Measurements from ENCODE around the gene BEST2. TPM values are rescaled to one million over a fixed set of nuclear protein-coding genes. Genes with fewer than 3 reads are reported as not detected.

The BEST2 gene
- total RNA-seq, 2 donors from 2014 or later = 12.1 to 22.6 TPM

DNA sequence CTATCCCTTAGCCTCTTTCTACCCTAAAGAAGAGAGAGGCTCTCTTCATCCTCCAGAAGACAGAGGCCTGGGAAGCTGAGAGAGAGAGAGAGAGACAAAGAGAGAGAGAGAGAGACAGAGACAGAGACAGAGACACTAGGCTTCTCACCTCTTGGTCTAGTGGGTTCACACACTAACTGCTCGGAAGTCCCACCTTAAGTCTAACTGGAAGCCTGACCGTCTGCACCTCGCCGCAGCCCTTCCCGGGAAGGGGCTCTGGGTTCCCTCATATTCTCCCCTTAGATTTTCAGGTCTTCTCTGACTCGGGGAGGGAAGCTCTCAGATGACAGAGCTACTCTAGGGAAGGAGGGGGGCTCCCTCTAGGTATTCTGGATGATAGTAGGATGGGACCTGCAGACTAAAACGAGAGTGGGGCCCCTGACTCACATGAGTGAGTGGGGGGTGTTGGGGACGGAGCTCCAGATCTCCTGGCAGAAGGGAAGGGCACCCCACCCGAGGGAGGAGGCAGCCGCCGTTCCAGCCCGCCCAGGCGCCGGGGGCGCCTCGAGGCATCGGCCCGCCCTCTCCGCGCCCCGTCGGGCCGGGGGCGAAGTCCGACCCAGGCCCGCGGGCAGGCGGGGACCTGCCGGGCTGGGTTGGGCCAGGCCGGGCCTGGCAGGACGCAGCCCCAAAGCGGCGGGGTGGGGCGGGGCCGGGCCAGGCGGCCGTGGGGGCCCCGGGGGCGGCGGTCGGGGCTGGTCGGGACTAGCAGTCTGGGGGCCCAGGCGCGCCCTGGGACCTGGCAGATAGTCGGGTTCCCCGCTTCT is 37.7 kb downstream of the BEST2 start:
- Histone ChIP-seq H3K27me3 (no peaks in the 10 kb centered on the region), H3K27ac (peak overlapping the region; percentile 100), H3K36me3 (no peaks in the 10 kb centered on the region), H3K9me3 (no peaks in the 10 kb centered on the region), H3K4me3 (peak overlapping the region; percentile 90), H3K4me1 (peaks cover 23% of the 10 kb centered on the region), H3K9ac (ENCODE audit: low read depth in 2 of 2, low read length in 2 of 2) (peak overlapping the region; percentile 83 to 100)
- TF ChIP-seq CTCF (IDR thresholded peaks at IDR 0.05) = no peak
- peak; percentile 84 for DNase-seq
- intact Hi-C loops (cut with DNase I) = no loop called here

GRCh38 chr19:12789904-12790619 is 38.5 kb downstream of the BEST2 start:
- Histone ChIP-seq H3K9me3 (no peaks in the 10 kb centered on the region), H3K4me3 (peak overlapping the region; percentile 90)
- intact Hi-C loops (cut with DNase I) = no loop called here

DNA sequence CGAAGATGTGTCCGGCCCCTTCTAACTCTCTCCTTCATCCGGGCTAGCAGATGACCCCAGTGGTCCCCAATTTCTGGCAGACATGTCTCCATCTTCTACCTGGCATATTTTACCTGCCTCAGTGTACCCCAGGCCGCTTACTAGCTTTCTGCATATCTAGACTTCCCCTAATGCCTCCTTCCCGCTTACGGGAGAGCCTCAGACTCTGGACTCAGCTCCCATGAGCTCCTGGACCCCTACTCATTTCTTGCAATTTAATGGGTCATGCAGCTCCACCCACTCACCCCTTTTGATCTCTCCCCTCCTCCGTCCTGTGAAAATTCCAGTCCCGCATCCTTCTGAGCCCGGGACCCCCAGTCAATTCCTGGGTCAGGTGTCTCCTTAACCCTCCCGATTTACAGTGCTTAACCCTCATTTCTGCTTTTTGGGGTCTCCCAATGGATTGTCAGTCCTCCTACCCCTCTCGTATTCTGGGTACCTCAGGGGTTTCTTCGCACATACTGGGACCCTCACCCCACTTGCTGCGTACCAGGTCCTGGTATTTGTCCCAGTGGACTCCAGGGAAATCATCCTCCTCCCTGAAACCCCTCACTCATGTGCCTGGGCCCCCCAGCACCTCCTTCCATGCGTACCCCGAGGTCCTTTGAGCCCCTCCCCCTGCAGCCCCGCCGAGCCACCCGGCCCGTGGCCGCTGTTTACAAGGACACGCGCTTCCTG is 39.2 kb downstream of the BEST2 start:
- H3K4me3 ChIP-seq = peak overlapping the region; percentile 90
- peaks cover 29% of the 10 kb centered on the region for H3K4me1 ChIP-seq
- DNase-seq = no peak
- peak overlapping the region; percentile 83 to 95 for H3K9ac ChIP-seq (ENCODE audit: low read depth in 2 of 2, low read length in 2 of 2)
- H3K36me3 ChIP-seq = no peaks in the 10 kb centered on the region
- H3K27me3 ChIP-seq = no peaks in the 10 kb centered on the region
- TF ChIP-seq CTCF (IDR thresholded peaks at IDR 0.05) = no peak
- peak overlapping the region; percentile 100 for H3K27ac ChIP-seq
- H3K9me3 ChIP-seq = no peaks in the 10 kb centered on the region
- intact Hi-C loops (cut with DNase I) = no loop called here

More at GRCh38 chr19:12789904-12790619, 38.5 kb downstream of the BEST2 start:
- H3K27ac ChIP-seq = peak overlapping the region; percentile 100
- no peaks in the 10 kb centered on the region for H3K27me3 ChIP-seq
- DNase-seq = peak; percentile 94
- H3K9ac ChIP-seq (ENCODE audit: low read depth in 2 of 2, low read length in 2 of 2) = peak overlapping the region; percentile 83 to 95
- peaks cover 30% of the 10 kb centered on the region for H3K4me1 ChIP-seq
- TF ChIP-seq CTCF (IDR thresholded peaks at IDR 0.05) = no peak
- no peaks in the 10 kb centered on the region for H3K36me3 ChIP-seq

DNA sequence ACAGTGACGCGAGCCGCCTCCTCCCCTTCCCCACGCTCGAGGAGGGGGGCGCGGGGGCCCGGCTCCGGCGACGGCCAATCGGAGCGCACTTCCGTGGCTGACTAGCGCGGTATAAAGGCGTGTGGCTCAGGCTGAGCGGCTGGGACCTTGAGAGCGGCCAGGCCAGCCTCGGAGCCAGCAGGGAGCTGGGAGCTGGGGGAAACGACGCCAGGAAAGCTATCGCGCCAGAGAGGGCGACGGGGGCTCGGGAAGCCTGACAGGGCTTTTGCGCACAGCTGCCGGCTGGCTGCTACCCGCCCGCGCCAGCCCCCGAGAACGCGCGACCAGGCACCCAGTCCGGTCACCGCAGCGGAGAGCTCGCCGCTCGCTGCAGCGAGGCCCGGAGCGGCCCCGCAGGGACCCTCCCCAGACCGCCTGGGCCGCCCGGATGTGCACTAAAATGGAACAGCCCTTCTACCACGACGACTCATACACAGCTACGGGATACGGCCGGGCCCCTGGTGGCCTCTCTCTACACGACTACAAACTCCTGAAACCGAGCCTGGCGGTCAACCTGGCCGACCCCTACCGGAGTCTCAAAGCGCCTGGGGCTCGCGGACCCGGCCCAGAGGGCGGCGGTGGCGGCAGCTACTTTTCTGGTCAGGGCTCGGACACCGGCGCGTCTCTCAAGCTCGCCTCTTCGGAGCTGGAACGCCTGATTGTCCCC is 39.9 kb downstream of the BEST2 start, which contains the start of gene JUNB:
Gene JUNB, plus strand, starts transcription at position 142 of the 706 bp plus-strand sequence. Its CDS starts 286 bp downstream, at position 428.
- Histone ChIP-seq H3K36me3 (no peaks in the 10 kb centered on the region), H3K4me3 (peak within 1 kb of the TSS; percentile 90), H3K4me1 (peaks cover 28% of the 10 kb centered on the region), H3K27ac (peak within 1 kb of the TSS; percentile 100), H3K9ac (ENCODE audit: low read depth in 2 of 2, low read length in 2 of 2) (peak within 1 kb of the TSS; percentile 95 to 97), H3K9me3 (no peaks in the 10 kb centered on the region), H3K27me3 (no peaks in the 10 kb centered on the region)
- intact Hi-C loops (cut with DNase I) = no loop called here
- DNase-seq = peak; percentile 98
- TF ChIP-seq CTCF (IDR thresholded peaks at IDR 0.05) = no peak

All from colonic mucosa (tissue), 4 donors.